T-helper 2 cell (primary cell): ENCODE data around the gene NOL8.

Experiments
- DNase-seq, 5 experiments: peaks; one replicate each; pipeline versions ENCODE4 v3.0.0 to v3.0.0-alpha.2; 2012 to 2022

Gene NOL8

DNA sequence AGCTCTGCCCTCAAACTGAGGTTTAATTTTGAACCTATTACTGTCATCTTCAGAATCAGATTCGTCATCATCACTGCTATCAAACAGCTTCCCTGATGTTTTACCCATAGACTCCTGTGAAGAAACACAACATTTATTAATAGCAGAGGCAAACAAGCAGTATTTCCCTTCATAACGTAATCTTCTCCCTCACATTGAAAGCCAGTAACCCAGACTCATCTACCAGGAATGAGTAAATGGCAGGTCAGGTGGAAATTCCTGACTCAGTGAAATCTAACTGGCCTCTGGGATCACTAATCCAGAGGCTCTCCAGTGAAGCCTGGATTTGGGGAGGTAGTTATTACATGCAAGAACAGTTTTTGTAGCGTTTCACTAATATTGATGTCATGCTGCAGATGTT lies 14.6 kb downstream of the NOL8 start:
- DNase-seq = no peak

DNA sequence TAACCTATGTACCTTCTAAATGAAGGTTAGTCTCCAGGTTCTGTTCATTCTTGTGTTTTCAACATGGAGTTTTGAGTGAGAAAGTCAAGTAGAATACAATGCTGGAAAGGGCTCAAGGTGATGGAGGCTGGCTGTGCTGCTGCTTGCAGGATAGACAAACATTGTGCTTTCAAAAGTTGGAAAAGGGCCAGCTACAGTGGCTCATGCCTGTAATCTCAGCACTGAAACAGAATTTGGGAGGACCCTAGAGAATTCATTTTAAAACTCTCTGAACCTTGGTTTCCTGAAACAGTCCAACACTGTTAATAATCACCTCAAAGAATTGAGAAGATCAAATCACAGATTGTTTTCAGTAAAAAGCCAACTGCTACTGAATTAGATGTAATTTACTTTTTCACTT lies 16.3 kb downstream of the NOL8 start:
- DNase-seq = no peak

DNA sequence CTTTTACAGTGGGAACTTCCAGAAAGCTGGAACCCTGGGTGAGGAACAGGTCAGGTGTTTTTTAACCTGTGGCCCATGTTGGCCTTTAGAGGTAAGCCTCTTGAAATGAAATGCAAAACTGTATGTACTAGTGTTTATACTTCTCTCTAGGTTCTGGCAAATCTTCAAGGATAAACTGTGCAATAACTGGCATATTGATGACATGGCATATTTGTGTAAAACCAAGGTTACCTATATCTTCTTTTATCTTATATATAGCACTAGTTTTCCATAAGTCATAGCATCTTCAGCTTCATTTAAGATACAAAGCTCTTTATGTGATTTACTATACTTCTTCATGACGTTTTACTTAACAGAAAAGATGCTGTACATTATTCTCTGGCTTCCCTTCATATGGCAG lies 24.2 kb downstream of the NOL8 start:
- DNase-seq = no peak

DNA sequence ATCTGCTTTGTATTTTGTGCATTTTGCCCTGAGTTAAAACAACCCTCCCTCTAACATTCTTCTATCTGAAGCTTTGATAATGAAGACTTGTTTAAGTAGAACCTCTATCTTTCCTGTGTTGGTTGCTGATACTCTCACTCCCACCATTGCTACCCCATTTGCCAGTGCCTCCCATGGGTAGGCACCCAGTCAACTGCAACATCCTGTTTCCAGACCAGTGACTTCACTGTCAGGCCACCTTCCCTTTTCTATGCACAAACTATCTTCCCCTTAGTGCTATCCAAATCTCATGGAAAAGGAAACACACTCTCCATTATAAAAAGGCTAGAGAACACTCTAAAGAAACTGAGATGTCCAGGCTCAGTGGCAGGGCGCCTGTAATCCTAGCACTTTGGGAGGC lies 26.0 kb downstream of the NOL8 start:
- DNase-seq = no peak

DNA sequence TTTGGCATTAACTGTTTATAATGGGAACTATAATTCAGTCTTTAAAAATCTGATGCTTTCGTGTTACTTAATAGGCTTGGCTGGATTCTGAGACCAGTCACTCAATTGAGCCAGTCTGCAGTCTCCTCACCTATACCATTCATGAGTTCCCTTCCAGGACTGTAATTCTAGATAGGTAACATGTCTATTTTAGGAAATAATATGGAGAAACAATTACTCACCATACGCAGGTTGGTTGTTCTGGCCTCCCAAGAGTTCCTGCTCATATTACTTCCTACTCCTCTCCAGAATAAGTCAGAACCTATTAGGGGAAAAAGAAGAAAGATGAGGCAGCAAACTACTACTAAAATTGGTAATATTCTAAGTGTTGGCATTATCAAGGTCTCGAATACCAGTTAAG lies 27.1 kb downstream of the NOL8 start:
- DNase-seq = no peak

DNA sequence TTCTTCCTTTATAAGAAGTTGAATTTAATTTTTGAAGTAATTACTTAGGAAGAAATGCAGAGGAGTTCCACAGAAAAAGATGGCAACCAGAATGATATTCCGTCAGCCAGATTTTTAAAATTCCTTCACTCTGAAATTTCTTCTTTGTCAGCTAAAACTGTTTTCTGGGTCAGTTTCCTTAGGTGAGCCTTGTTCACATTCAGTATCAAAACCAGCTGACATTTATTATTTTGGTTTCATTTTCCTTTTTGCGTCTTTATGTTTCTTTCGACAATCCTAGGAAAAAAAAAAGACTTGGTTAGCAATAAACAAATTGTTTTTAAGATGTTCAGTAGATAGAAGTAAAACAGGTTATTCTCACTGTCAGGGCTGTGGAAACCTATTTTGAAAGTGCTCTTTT lies 27.5 kb downstream of the NOL8 start:
- peak in 1 of 5 experiments; percentile 22 for DNase-seq

DNA sequence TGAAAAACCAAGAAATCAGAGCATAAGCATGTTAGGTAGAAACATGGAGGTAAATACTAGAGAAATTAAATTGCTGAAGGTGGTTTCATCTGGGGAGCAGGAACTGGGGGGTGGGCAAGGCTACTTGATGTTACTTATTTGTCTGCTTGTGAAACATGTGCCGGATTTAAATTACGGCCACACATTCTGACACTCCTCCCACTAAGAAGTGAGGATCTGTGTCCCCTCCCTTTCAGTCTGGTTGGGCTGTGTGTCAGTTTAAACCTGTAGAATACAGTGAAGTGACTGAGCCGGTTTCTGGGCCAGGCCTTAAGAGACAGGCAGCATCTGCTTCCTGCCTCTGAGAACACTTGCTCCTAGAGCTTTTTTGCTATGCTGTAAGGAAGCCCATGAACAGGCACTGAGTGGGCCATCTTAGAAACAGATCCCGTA lies 29.3 kb downstream of the NOL8 start:
- DNase-seq = no peak

DNA sequence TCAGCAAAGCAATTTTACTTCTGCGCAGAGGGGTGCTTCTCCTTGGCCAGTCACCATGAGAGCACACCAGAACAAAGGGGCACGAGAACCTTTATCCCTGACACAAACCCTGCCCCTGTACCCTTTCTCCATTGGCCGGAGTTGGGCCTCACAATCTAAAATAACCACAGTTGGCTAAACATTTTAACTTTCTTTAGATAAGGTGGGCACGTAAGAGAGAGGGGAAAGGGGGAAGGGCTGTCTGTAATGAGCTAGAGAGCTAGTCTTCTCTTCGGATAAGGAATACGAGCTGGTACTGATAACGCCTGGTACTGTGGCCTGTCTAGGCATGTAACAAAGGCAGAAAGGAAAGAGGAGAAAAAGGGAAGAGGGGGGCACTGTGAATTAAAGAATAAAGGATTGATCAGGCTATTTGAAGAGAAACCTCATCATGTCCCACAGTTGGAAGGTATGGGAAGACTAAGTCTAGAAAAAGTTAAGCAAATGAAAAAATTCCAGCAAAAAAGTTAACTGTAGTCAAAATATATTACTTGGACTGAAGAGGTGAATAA lies 29.8 kb downstream of the NOL8 start:
- no peak for DNase-seq

DNA sequence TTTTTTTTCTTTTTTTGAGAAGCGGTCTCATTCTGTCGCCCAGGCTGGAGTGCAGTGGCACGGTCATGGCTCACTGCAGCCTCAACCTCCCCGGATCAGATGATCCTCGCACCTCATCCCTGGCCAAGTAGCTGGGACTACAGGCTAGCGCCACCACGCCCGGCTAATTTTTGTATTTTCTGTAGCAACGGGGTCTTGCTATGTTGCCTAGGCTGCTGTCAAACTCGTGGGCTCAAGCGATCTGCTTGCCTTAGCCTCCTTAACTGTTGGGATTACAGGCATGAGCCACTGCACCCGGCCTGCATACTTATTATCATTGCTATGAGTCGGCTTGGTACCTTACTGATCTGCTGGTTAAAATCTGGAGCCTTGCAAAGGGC lies 30.9 kb downstream of the NOL8 start:
- DNase-seq = peak in 1 of 5 experiments; percentile 41

DNA sequence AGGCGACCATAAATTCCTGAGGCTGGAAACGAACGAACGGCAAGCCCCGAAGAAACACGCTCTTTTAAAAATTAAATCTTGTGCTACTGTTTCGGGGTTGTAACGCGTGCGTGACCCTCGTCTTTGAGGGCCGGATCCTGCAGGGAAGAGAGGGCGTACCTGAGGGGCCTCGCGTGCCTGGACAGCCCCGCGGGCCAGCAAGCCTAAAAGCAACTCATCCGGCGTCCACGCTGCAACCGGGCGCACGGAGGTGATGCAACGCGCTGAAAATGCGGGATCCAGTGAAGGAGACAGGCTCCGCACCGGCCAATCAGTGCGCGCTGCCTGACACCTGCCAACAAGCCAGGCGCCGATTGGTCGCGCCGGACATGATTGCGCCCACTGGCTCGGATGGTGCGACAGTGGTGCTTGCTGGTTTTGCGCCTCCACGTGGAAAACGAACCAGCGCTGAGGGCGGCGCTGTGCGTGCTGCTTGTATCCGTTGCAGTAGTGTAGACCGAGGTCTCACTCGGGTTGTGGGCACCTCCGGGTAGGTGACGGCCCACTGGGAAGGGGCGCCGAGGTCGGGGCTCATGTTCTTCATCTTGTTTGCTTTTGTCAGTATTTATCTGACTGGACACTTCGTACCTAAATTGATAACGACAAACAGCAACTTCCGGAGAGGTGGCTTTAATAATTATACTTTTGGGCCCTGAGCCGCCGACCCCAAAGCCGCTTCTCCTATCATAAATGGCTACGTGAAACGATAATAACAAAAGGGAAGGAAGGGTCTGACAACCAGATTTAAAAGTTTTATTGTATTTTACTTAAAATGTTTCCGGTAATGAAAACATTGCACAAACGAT lies 31.5 kb downstream of the NOL8 start, which contains the start of gene IARS1:
IARS1 (minus strand) TSS at position 246 of the 845 bp plus-strand sequence. CDS start 4,278 bp downstream, outside the sequence.
- peak; percentile 98 to 100 (median 98) for DNase-seq

DNA sequence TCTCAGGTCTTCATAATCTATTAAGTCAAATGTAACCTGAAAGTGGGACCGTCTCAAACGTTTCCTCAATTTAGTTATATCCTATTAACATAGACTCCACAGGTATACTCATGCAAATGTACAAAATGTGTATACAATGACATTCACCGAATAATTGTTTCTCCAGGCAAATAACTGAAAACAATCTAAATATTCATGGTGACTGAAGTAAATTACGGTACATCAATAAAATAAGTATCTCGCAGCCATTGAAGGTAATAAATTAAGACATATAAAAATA lies 32.1 kb downstream of the NOL8 start:
- no peak for DNase-seq

DNA sequence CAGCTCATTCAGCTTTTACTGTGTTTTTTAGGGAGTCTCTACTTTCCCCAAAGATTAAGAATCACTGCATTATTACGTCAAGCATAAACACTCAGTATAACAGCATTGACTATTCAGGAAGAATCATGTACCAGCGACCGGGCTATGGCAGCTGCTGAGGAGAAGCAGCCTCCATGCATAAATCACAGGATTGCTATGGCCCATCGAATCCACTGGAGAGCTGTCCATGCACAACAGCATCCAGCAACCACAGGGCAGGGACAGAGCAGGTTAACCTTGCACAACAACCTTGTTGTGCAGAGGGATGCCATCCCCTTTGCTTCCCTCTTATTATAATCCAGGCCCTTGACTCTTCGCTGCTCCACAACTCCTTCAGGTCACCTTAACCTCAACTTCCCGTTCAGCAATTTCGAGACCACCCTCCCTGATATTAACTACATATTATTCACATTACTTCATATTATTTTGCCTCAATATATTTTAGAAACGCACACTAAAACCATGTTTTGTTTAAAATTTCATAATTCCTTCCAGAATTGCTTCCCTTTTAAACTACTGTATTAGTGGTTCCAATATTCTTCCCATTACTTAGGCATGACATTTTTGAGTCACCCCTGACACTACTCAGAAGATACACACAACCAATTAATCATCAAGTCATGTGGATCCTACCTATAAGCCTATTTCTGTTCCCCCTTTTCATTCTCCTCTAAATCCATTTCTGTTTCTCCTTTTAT lies 32.6 kb downstream of the NOL8 start:
- no peak for DNase-seq

DNA sequence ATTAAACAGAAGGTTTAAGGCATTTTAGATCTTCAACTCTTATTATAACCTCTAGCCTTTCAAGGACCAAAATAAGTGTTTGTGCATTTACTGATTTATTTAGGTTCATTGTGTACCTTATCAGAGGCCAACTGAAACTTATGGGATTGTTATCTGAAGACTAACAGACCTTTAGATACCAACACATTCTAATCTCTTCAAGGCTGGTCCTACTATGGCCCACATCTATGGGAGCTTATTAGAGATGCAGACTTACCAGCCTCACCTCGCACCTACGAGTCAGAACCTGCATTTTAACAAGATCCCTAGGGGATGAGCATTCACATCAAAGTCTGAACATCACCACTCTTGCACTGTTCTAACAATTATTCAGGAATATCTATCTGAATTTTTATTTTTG lies 33.6 kb downstream of the NOL8 start:
- DNase-seq = no peak

DNA sequence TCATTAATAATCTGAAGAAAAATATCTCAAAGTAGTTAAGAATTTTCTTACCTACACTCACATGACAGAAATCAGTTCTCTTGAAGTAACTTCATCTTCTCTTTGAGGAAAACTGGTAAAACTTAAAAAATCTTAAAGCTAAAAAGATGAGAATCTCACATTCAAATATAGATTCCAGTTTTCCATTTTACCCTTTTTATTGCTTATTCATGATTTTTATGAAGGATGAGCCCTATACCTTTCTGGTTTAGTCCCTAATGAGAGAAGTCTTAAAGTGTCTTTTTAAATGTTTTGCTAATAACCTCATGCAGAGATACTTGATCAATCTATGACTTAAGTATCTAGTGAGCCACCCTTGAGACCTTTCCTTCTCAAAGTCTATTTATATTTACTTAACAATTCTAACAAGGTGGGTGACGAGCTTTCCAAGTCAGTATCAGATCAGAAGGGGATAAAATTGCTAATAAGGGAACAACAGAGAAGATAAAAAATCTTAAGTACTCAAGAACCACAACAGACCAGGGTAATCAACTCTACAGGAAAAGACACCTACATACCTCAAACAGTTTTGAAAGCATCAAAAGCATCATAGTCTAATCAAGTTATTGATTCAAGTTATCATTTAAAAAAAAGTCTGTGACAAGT lies 34.2 kb downstream of the NOL8 start:
- no peak for DNase-seq

DNA sequence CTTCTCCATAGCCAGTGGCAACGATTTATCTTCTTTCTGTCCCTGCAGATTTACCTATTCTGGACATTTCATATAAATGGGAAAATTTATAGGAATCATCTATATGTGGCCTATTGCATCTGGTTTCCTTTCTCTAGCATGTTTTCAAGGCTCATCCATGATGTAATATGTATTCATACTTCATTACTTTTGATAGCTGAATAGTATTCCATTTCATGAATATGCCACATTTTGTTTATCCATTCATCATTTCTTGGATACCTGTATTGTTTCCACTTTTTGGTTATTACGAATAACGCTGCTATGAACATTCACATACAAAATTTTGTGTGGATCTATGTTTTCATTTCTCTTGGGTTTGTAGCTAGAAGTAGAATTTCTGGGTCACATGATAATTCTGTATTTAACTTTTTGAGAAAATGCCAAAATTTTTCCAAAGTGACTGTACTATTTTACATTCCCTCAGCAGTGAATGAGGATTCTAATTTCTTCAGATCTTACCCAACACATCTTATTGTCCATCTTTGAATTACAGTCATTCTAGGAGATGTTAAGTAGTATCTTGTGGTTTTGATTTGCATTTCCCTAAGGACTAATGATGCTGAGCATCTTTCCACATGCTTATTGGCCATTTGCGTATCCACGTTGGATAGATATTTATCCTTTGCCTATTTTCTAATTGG lies 35.3 kb downstream of the NOL8 start:
- DNase-seq = no peak

DNA sequence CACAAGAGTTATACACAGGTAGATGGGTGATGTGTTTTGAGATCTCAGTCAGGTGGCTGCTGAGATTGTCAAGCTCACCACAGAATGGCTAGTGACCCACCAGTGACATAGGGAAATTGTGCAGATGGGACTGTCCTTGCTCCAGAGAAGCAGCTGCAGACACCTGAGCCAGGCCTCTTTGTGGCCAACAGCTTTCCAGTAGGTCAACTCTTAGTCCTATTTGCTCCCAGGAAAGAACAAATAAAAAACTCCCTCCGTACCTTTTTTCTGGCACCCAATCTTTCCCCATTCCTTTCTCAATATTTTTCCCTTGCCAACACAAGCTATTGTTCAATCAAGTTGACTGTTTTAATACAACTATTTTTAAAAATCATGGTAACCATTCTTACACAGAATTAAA lies 45.8 kb downstream of the NOL8 start:
- DNase-seq = no peak

DNA sequence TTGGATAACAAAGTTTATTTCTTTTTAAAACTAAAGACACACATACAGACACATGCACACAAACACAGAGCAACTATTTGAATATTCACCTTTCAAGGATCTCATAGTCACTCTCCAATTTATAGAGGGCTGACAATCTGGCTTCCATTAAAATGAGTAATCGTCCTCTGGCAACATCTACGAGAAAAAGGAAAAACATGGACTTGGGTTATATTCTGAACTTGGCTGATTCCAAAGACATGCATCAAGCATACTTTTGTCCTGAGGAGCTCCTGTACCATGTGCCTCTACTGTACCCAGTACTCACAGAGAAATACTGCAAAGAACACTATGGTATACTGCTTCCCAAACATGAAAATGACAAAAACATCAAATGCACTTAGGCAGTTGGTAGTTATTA lies 47.0 kb downstream of the NOL8 start:
- no peak for DNase-seq

DNA sequence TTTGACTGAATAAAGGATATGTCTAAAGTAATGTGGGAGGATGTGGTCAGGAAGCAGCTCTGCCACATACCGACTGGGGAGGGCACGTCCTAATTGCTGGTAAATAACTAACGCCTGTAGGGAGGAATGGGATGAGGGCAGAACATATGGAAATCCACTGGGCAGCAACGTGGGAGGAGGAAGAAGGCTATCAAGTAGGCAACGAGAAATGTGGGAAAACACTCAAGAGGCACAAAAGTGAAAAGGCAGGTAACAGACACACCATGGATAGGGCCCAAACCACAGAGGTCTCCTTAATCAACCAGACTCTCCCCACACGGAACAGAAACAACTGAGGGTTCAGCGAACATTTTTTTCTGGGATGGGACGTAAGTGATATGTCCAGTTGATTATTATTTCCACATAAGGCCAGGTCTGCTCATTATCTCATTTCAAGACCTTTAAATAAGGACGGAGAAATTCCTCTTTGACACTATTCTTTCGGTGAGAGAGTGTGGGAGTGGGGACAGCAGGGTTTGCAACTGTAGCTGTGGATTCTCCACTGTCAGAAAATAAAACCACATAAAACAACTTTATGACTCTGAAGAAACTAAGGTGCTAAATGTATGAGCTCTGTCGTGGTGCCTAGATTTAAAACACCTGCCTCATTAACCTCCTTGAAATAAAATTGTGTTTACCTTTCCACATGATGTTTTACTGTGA lies 48.7 kb downstream of the NOL8 start:
- DNase-seq = peak in 1 of 5 experiments; percentile 51

DNA sequence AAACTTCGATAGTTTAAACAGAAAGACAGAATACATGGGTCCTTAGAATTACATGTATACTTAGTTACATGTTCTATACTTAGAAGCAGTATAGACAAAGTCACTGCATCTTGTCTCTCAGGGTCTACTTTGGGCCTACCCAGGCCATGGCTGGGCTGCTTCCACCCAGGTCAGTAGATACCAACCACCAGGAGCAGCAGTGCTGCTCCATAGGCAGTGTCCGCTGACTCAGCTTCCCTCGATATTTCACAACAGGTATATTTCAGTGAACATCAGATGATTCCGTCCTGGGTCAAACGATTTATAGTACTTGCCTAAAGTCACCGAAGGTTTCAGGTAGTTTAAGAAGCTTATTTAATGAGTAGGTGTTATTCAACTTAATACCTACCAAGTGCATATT lies 49.6 kb downstream of the NOL8 start:
- no peak for DNase-seq

DNA sequence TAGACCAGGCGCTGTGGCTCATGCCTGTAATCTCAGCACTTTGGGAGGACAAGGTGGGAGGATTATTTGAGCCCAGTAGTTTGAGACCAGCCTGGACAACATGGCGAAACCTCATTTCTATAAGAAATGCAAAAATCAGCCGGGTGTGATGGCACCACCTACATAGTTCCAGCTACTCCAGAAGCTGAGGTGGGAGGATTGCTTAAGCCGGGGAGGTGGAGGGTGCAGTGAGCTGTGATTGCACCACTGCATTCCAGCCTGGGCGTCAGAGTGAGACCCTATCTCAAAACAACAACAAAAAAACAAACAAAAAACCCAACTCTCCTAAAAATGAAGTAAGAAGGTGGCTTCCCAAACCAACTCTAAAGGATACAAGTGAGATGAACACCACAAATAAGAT lies 54.6 kb downstream of the NOL8 start:
- no peak for DNase-seq

DNA sequence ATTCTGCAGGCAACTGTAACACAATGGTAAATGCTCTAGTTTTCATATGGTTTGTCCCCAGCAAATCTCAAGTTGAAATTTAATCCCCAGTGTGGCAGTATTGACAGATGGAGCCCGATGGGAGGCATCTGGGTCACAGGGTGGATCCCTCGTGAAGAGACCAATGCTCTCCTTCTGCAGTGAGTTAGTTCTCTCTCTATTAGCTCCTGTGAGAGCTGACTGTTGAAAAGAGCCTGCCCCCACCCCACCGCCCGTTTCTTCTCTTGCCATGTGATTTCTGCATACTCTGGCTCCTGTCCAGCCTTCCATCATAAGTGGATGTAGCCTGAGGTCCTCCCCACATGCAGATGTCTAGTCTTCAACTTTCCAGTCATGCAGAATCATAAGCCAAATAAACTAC lies 58.7 kb downstream of the NOL8 start:
- DNase-seq = no peak

DNA sequence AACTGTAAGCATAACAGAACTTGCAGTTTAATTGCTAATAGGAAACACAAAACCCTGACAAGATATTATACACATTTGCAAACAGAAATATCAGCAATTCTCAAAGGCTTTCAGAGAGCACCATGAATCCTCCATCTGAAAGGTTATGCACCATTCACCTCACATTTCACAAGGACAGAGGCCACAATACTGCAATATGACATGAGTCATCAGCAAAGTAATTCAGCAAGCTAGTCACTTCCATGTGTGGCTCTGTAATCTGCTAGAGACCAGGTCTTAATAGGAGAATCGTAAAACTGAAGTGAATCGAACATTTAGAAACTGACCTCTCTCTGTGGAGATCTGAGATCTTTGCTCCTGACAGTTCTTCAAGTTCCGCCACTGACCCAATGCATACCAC lies 60.0 kb downstream of the NOL8 start:
- no peak for DNase-seq
